GM21423 (cell line): ENCODE results near the gene HMHB1.
A peak's percentile ranks its signal among the peaks of the same experiment; 100 is the strongest.
"Not testable (repeated sequence)": the region's sequence is repeated elsewhere in the genome, so short reads cannot be mapped to it uniquely, and the experiment has no call there.

Experiments used
- ATAC-seq: cut with Tn5 transposase; IDR thresholded peaks from one replicate; pipeline ENCODE4 v1.9.1; 2021; ENCODE audit warnings: mild to moderate bottlenecking, moderate library complexity; ENCODE audit not compliant: unreplicated experiment

The HMHB1 gene

GRCh38 chr5:143801252-143801939, 10.6 kb upstream of the HMHB1 start:
- ATAC-seq, result no peak

GRCh38 chr5:143805861-143806260, 6.1 kb upstream of the HMHB1 start:
- ATAC-seq, result no peak

GRCh38 chr5:143806579-143806978, 5.4 kb upstream of the HMHB1 start:
- peak; percentile 51 for ATAC-seq

GRCh38 chr5:143807401-143807800, 4.6 kb upstream of the HMHB1 start:
- ATAC-seq, result no peak

- ATAC-seq, result not testable (repeated sequence)
These were observed 4.4 kb downstream of the HMHB1 start for GRCh38 chr5:143816370-143816769.

DNA sequence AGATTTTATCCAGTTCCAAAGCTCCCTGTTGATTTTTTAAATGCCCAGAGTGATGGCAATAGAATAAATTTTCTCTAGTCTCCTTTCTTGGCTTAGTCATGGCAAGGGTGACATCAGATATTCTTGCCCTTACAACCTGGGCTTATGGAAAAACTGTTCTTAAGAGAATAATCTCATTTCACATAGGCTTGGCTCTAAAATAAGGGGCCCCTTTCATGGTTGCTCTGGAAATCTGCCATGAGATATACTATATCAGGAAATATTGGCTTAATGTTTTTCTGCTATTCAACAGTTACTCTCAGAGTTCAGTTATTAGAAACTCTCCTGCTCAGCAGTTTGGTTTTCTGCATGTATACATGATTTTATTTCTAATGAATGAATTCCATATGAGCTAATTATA, 7.8 kb downstream of the HMHB1 start:
- ATAC-seq, result no peak

DNA sequence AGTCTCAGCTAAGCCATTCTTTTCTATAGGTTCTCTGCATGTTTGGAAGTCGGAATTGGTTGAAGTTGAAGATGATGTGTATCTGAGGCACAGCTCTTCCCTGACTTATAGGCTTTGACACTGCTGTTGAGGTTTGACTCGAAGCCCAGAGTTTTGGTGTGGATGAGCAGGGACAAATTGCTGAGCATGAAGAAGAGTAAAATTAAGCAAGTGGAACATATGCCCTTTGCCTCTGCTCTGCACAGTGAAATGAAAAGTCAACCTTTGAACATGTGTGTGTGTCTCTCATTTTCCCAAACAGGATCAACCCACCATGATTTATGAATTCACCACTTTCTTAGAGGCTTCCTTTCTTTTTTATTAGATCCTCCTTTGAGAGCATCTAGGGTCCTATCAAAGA, 8.5 kb downstream of the HMHB1 start:
- no peak for ATAC-seq

DNA sequence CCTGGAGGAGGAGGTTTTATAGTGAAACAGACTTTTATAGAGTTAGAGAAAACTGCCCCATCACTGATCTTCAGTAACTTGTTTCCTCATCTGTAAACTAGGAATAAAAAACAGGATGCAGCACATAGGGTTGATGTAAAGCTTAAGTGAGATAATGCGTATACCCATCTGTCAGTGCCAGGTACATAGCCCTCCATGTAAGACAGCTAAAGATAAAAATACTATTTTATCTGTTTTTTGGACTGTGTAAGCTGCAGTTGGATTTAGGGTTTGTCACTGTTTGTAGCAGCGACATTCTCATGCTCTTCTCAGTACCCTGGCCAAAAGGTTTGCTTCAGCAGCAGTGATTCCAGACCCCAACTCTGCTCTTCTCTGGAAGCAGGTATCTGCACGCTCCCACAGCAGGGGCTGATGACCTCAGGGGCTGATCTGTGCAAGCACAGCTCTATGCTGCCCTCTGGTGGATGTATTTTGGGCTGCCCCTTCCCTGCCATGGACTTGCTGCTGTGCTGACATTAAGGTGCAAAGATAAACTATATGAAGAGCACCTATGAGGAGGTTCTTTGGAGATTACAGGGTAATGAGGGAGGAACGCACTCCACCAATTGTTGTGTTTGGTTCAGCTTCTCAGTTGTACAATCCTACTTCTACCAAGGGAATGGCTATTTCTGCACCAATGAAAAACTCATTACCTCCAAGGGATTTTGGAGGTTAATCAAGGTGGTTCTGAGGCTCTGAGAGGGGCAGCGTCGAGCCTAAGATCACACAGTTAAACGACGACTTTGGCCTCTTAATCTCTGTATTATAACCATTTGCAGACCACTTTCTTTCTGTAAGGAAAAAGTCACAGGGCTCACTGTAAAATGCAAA, 13.1 kb downstream of the HMHB1 start:
- ATAC-seq, result peak; percentile 56

DNA sequence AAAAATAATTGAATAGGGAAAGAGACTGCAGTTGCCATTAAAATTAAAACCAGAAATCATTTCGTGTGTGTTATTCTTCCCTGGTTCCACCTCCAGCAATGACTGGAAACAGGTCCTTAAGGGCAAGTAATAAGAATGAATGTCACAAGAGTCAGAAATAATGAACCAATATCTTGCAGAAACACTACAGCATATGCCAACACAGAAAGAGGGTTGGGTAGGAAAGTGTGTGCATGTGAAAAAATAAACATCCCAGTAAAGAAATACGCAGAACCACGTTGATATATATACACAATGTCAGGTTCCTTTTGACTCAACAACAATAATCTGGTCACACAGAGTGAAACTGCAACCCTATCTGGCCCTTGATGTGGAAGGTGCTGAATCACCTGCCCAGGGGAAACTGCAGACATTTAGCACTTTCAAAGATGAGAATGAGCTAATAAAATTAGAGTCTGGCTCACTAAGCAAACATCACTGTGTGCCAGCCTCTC, 15.0 kb downstream of the HMHB1 start:
- ATAC-seq, result peak; percentile 89

DNA sequence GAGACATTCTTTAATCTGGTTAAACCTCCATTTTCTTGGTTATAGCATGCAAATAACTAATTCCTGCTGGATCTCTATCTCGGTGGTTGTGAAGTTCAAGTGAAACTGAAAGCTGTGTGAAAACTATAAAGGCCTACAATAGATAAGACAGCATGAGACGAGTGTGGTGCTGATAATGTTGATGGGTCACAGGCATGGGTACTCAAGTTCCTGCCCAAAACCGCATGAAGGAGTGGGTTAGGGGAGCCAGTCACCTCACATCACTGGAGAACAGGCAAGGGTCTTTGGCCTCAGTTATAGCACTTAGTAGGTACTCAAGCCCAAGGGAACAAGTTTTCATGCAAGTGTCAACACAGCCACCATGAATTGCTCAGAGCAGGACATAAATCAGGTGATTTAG, 16.7 kb downstream of the HMHB1 start:
- no peak for ATAC-seq

GRCh38 chr5:143833177-143833576, 21.2 kb downstream of the HMHB1 start:
- no peak for ATAC-seq

DNA sequence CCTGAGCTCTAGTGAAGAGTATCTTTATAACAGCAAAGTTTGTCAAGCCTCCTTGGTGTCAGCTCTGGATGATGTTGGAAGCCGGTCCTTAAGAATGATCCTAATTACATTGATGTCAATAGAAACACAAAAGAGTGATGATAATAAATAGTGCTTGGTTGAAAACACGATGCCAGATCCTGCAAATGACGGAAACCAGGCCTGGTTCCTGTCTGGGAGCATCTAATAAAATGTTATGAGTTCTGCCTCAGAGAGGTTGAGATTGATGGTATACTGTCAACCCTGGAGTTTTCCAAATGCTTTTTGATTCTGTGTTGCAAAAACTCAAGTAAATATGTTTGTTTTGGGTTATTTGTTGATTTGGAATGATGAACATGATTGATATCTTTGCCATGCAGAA, 23.3 kb downstream of the HMHB1 start:
- no peak for ATAC-seq

- no peak for ATAC-seq
These were observed 24.3 kb downstream of the HMHB1 start for GRCh38 chr5:143836161-143836725.

GRCh38 chr5:143837306-143837848, 25.4 kb downstream of the HMHB1 start:
- no peak for ATAC-seq

DNA sequence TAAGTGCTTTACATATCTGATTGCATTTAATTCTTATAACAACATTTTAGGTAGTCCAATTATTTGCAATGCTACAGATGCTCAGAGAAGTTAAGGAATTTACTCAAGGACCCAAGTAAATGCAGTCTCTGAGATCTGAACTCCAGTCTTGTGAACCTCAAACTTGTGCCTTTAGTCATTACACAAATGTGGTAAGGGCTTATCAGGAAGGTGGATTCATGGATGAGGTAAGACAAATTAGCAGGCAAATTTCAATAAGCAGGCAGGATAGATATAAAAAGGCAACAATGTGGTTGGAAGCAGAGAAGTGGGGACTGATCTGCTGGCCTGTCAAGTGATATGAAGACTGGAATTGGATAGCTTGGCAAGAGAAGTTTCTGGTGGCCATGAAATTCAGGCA, 29.5 kb downstream of the HMHB1 start:
- ATAC-seq, result no peak

DNA sequence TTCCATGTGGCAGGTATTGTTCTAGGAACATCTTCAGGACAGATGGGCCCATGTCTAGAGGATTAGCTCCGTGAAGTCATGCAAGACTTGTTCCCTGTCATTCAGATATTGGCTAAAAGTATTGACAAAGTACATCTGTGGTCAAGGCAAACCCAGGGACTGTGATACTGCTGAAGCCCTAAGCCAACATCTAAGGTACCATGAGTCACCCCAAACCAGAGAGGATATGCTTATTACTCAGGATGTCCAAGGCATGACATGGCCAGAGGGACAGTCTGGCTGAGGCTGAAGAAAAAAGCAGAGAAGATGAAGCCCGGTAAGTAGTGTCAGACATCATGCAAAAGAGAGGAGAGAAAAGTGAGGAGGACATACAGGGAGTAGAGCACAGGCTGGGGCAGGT, 31.0 kb downstream of the HMHB1 start:
- no peak for ATAC-seq

DNA sequence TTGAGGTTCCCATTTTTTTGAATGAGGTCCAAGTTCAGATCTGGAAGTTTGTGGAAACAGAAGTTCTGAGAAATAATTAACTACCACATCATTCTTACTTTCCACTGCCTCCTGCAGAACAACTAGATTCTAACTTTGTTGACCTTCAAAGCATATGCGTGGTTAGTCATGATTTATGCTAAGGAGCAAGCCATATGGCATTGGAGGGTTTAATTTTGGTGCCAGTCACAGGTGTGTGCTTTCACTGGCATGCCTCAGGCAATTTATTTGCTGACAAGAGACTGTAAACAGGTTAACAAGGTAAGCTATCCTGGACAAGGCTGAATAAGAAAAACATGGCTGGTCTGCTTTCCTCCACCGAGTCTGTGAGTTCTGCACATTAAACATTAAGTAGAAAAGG, 31.5 kb downstream of the HMHB1 start:
- ATAC-seq, result no peak

GRCh38 chr5:143850050-143850683, 38.2 kb downstream of the HMHB1 start:
- ATAC-seq, result peak; percentile 85

GRCh38 chr5:143851383-143851782, 39.4 kb downstream of the HMHB1 start:
- no peak for ATAC-seq

DNA sequence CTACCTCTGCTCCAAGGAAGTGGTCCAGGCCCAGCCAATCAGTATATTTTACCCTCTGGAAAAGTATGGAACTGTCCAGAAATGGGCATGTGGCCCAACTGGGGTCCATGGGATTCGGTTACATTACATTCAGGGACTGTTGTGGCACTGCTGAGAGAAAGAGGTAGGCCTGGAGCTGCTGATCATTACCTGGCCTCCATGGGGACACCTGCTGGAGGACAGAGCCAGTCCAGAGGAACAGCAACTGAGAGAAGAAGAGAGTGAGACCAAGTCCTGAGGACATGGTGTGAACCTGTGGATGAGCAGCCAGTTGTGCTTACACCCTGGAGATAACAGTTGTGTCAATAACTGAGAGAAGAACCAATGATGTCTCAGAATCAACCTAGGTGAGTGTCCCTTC, 48.2 kb downstream of the HMHB1 start:
- no peak for ATAC-seq

GRCh38 chr5:143862271-143862670, 50.3 kb downstream of the HMHB1 start:
- ATAC-seq, result no peak
